Gastrocnemius medialis (tissue), 4 donors: ENCODE measurements around the gene MIB1.

Experiments used
- CTCF ChIP-seq, 5 experiments: fragments of 450-650 bp in 3 of 5; fragments of 200-600 bp in 2 of 5; sonication (generic) in 2 of 5; IDR thresholded peaks in 4 of 5; conservative IDR thresholded peaks in 1 of 5; 1 replicate in 4 of 5; 2 replicates in 1 of 5; pipeline ENCODE4 v1.5.1; 2016 to 2019; ENCODE audit warnings: antibody characterized with exemption in 5 of 5, mild to moderate bottlenecking in 3 of 5, moderate library complexity in 3 of 5
- POLR2A ChIP-seq, 2 donors: fragments of 450-650 bp; IDR thresholded peaks; one replicate each; pipeline ENCODE4 v1.6.1; 2017; ENCODE audit warnings: antibody characterized with exemption in 2 of 2, mild to moderate bottlenecking in 2 of 2, moderate library complexity in 2 of 2

GRCh38 chr18:21735452-21736015 is 5.1 kb upstream of the MIB1 start:
- TF ChIP-seq CTCF (IDR thresholded peaks at IDR 0.05 in 4 of 5, conservative IDR thresholded peaks at IDR 0.05 in 1 of 5) (no peak), POLR2A (IDR thresholded peaks at IDR 0.05) (no peak)
